ENCODE results near the gene ALDH1A2.

DNA sequence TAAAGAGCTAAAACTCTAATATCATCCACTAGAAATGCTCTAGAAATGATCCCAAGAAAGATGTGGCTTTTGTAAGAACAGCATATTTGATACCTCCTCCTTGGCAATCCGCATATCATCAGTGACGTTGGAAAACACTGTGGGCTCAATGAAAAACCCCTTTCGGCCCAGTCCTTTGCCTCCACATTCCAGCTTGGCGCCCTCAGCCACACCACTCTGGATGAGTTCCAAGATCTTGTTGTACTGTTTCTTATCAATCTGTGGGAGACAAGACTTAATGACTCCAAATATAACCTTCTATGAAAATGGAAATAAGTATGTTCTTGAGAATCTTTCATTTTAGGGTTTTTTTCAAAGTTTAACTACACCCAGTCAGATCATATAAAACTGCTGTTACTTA is 103.6 kb downstream of the ALDH1A2 start:
- TF ChIP-seq POLR2A (IDR thresholded peaks at IDR 0.05): no peak
- TF ChIP-seq, protein P1, sequence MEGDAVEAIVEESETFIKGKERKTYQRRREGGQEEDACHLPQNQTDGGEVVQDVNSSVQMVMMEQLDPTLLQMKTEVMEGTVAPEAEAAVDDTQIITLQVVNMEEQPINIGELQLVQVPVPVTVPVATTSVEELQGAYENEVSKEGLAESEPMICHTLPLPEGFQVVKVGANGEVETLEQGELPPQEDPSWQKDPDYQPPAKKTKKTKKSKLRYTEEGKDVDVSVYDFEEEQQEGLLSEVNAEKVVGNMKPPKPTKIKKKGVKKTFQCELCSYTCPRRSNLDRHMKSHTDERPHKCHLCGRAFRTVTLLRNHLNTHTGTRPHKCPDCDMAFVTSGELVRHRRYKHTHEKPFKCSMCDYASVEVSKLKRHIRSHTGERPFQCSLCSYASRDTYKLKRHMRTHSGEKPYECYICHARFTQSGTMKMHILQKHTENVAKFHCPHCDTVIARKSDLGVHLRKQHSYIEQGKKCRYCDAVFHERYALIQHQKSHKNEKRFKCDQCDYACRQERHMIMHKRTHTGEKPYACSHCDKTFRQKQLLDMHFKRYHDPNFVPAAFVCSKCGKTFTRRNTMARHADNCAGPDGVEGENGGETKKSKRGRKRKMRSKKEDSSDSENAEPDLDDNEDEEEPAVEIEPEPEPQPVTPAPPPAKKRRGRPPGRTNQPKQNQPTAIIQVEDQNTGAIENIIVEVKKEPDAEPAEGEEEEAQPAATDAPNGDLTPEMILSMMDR (IDR thresholded peaks at IDR 0.05): no peak

All from gastroesophageal sphincter (tissue), 3 donors.